Activated T-cell treated with anti-CD3 and anti-CD28 coated beads for 24 hours (primary cell): ENCODE data around the gene GARIN5A.
A peak's percentile ranks its signal among the peaks of the same experiment; 100 is the strongest.
"Not testable (repeated sequence)": the region's sequence is repeated elsewhere in the genome, so short reads cannot be mapped to it uniquely, and the experiment has no call there.

Source experiments
- DNase-seq: peaks from one replicate; pipeline ENCODE4 v3.0.0-alpha.2; 2020; ENCODE audit warnings: low read depth

The GARIN5A gene

GRCh38 chr19:50465000-50465399 is 11.6 kb downstream of the GARIN5A start:
- no peak for DNase-seq

- DNase-seq = no peak
Measured at GRCh38 chr19:50464348-50464747, 12.3 kb downstream of the GARIN5A start.

GRCh38 chr19:50462970-50463369 is 13.7 kb downstream of the GARIN5A start:
- no peak for DNase-seq

DNA sequence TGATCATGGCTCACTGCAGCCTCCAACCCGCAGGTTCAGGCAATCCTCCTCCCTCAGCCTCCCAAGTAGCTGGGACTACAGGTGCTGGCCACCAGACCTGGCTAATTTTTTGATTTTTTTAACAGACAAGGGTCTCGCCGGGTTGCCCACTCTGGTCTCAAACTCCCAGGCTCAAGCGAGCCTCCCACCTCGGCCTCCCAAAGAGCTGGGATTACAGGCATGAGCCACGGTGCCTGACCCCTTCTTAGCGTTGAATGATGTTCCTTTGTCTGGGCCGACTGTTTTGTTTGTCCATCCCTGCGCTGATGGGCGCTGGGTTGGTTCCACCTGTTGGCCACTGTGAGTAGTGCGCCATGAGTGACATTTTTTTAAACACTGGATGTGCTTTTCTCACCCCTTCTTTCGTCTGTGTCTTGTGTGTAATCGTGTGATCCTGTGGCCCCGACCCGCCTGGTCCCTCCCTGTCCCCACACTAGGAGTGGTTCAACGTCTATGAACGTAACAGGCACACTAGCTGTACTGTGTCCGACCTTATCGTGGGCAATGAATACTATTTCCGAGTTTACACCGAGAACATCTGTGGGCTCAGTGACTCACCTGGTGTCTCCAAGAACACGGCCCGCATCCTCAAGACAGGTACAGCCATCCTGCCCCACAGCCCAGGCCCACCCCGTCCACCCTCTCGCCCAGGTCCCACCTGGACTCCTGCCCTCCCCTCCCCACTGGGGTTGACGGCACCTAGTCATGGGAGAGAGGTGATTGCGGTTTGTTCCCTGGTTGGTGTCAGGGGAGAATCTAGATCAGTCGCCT is 15.4 kb downstream of the GARIN5A start:
- peak; percentile 50 for DNase-seq

DNA sequence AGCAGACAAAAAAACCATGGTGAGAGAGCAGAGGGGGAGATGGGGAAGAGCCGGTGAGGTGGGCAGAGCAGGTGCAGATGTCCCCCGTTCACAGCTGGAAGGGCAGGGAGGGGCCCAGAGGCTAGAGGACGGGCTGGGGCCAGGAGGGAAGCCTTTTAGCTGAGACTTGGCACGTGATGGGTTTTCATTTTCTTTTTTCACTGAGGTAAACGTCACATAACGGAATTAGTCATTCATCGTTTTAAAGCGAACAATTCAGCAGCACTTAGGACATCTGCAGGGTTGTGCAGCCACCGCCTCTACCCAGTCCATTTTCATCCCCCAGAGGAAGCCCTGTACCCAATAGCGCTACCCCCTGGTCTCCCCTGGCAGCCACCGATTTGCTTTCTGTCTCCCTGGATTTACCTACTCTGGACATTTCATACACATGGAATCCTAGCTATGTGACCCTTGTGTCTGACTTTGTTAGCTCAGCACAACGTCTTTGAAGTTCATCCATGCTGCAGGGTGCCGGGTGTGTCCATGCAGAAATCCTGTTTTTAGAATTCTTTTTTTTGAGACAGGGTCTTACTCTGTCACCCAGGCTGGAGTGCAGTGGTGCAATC is 16.4 kb downstream of the GARIN5A start:
- no peak for DNase-seq

- no peak for DNase-seq
Measured at GRCh38 chr19:50459638-50460037, 17.0 kb downstream of the GARIN5A start.

GRCh38 chr19:50459067-50459456 is 17.6 kb downstream of the GARIN5A start:
- no peak for DNase-seq

- no peak for DNase-seq
Measured at GRCh38 chr19:50458396-50459066, 18.1 kb downstream of the GARIN5A start.

GRCh38 chr19:50457300-50457699 is 19.3 kb downstream of the GARIN5A start:
- no peak for DNase-seq

GRCh38 chr19:50455992-50456391 is 20.7 kb downstream of the GARIN5A start:
- no peak for DNase-seq

- DNase-seq = no peak
Measured at GRCh38 chr19:50453243-50453642, 23.4 kb downstream of the GARIN5A start.

DNA sequence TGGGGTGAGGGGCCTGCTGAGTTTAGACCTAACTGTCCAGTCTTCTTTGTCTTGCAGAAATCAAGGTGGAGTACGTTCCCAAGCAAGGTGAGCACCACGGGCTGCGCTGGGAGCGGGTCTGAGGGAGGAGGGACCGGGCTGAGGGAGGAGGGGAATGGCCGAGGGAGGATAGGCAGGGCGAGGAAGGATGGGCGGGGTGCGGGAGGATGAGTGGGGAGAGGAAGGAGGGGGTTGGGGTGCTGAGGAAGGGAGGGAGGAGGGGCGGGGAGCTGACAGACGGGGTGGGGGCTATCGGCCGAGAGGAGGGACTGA is 25.5 kb downstream of the GARIN5A start:
- DNase-seq = no peak

DNA sequence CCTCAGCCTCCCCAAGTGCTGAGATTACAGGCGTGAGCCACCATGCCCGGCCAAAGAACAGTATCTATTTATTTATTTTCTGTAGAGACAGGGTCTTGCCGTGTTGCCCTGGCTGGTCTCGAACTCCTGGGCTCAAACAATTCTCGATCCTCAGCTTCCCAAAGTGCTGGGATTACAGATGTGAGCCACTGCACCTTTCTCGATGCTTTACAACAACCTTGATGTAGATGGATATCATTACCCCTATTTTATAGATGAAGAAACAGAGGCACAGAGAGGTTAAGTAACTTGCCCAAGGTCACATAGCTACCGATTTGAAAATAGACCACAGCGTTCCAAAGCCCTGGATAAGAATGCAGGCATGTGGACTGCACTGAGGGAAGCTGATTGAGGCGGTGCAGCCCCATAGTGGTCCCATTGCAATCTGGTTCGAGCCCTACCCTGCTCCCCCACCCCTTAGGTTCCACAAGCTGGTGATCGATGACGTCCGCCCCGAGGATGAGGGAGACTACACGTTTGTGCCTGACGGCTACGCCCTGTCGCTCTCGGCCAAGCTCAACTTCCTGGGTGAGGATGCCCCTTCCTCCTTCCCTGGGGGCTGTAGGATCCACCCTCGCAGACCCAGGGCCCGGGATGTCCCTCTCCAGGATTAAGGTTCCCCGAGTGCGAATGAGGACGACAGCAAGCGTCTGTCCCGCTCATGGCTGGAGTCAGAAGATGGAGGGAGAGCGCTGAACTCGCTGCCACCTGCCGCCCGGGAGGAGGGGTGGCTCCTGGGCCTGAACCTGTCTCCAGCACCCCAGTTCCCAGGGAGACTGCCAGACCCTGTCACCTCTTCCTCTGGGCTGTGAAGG is 26.1 kb downstream of the GARIN5A start:
- no peak for DNase-seq

GRCh38 chr19:50449236-50449899 is 27.3 kb downstream of the GARIN5A start:
- no peak for DNase-seq

GRCh38 chr19:50447750-50448149 is 28.9 kb downstream of the GARIN5A start:
- DNase-seq = no peak

GRCh38 chr19:50447053-50447452 is 29.6 kb downstream of the GARIN5A start:
- no peak for DNase-seq

GRCh38 chr19:50444059-50444458 is 32.6 kb downstream of the GARIN5A start:
- no peak for DNase-seq

GRCh38 chr19:50439130-50439529 is 37.5 kb downstream of the GARIN5A start:
- not testable (repeated sequence) for DNase-seq

- DNase-seq = no peak
Measured at GRCh38 chr19:50437862-50438449, 38.7 kb downstream of the GARIN5A start.

DNA sequence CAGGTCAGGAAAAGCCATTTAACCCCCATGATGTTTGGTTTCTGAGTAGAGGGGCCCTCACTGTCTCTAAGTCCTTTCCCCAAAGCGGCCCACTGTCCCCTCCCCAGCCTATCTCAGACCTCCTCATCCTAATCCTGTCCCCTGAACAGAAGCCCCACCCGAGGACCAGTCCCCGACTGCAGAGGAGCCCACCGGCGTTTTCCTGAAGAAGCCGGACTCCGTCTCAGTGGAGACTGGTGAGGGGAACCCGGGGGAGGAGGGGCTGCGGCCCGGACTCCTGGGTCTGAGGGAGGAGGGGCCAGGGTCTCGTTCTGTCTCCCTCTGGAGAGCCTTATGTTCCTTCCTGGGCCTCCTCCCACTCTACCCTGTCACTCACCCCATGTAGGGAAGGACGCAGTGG is 41.0 kb downstream of the GARIN5A start:
- no peak for DNase-seq

GRCh38 chr19:50435221-50435620 is 41.4 kb downstream of the GARIN5A start:
- no peak for DNase-seq
